Measurements from ENCODE around the gene LYRM9. TPM values are rescaled to one million over a fixed set of nuclear protein-coding genes. Genes with fewer than 3 reads are reported as not detected.
"Not testable (repeated sequence)": the region's sequence is repeated elsewhere in the genome, so short reads cannot be mapped to it uniquely, and the experiment has no call there.

The LYRM9 gene
- polyA plus RNA-seq, 1 of the 3 experiments (the other 2 are of a cell fraction): 4.6 TPM

DNA sequence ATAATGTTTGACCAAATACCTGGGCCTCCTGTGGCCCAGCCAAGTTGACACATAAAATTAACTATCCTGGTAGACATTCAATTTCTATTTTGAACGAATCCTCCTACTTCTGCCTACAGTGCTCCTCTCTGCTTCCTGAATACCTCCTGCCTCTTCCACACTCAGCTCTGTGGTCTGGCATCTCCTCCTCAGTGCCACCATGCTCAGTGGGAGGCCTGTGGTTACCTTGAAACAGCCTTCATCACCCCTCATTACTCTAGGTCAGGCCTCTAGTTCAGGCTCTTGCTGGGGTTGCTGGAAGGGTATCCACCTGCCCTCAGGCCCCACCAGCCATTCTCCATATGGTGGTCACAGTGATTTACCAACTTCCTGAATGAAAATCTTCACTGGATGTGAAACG is 5.1 kb downstream of the LYRM9 start:
- 91% methylated on average over 2 of the region's 2 CpGs for WGBS (ENCODE audit: low lambda C conversion rate)
- no peak for DNase-seq
- Histone ChIP-seq H3K9ac (no peak overlapping the region), H3K27ac (ENCODE audit: low read depth in 2 of 2, low read length in 1 of 2) (no peak overlapping the region), H3K9me2 (no peaks in the 10 kb centered on the region), H3K27me3 (ENCODE audit: insufficient read depth) (no peaks in the 10 kb centered on the region), H3K36me3 (replicated peaks in 1 of 2; ENCODE audit: control insufficient read depth in 1 of 2, insufficient read depth in 2 of 2, low read length in 1 of 2) (no peaks in the 10 kb centered on the region), H3K4me2 (no peak overlapping the region), H2AFZ (ENCODE audit: low read depth) (no peak overlapping the region), H3F3A (replicated peaks; ENCODE audit: insufficient read depth) (no peaks in the 10 kb centered on the region), H3K79me2 (ENCODE audit: insufficient read depth) (no peaks in the 10 kb centered on the region), H3K4me1 (ENCODE audit: control insufficient read depth in 1 of 2, insufficient read depth in 2 of 2, low read depth in 1 of 2, low read length in 1 of 2) (peaks cover 0 to 5% of the 10 kb centered on the region in 2 experiments; a peak in 2 of 4 replicates), H3K9me3 (no peaks in the 10 kb centered on the region), H3K4me3 (ENCODE audit: low read depth in 2 of 2, low read length in 1 of 2) (no peak overlapping the region), H4K20me1 (ENCODE audit: insufficient read depth) (no peaks in the 10 kb centered on the region)
- TF ChIP-seq RCOR1 (IDR thresholded peaks at IDR 0.05; ENCODE audit: low read length) (no peak), GABPA (IDR thresholded peaks at IDR 0.05; ENCODE audit: low read depth) (no peak), EZH2phosphoT487 (IDR thresholded peaks at IDR 0.05; ENCODE audit: borderline replicate concordance, low read depth) (no peak), YY1 (IDR thresholded peaks at IDR 0.05; ENCODE audit: low read depth) (no peak), FOXM1 (IDR thresholded peaks at IDR 0.05; ENCODE audit: low read depth) (no peak), MXI1 (IDR thresholded peaks at IDR 0.05; ENCODE audit: low read depth, low read length) (no peak), PBX3 (IDR thresholded peaks at IDR 0.05) (no peak), TAF1 (IDR thresholded peaks at IDR 0.05; ENCODE audit: borderline replicate concordance, low read depth, low read length) (no peak), SMC3 (IDR thresholded peaks at IDR 0.05; ENCODE audit: low read depth, low read length) (no peak), NFIC (IDR thresholded peaks at IDR 0.05; ENCODE audit: borderline replicate concordance) (no peak)
- TF ChIP-seq, protein P1, sequence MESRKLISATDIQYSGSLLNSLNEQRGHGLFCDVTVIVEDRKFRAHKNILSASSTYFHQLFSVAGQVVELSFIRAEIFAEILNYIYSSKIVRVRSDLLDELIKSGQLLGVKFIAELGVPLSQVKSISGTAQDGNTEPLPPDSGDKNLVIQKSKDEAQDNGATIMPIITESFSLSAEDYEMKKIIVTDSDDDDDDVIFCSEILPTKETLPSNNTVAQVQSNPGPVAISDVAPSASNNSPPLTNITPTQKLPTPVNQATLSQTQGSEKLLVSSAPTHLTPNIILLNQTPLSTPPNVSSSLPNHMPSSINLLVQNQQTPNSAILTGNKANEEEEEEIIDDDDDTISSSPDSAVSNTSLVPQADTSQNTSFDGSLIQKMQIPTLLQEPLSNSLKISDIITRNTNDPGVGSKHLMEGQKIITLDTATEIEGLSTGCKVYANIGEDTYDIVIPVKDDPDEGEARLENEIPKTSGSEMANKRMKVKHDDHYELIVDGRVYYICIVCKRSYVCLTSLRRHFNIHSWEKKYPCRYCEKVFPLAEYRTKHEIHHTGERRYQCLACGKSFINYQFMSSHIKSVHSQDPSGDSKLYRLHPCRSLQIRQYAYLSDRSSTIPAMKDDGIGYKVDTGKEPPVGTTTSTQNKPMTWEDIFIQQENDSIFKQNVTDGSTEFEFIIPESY (IDR thresholded peaks at IDR 0.05; ENCODE audit: borderline replicate concordance, low read depth): no peak
- TF ChIP-seq, protein P2, sequence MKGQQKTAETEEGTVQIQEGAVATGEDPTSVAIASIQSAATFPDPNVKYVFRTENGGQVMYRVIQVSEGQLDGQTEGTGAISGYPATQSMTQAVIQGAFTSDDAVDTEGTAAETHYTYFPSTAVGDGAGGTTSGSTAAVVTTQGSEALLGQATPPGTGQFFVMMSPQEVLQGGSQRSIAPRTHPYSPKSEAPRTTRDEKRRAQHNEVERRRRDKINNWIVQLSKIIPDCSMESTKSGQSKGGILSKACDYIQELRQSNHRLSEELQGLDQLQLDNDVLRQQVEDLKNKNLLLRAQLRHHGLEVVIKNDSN (IDR thresholded peaks at IDR 0.05; ENCODE audit: borderline replicate concordance, low read depth): no peak
- TF ChIP-seq, protein P3, sequence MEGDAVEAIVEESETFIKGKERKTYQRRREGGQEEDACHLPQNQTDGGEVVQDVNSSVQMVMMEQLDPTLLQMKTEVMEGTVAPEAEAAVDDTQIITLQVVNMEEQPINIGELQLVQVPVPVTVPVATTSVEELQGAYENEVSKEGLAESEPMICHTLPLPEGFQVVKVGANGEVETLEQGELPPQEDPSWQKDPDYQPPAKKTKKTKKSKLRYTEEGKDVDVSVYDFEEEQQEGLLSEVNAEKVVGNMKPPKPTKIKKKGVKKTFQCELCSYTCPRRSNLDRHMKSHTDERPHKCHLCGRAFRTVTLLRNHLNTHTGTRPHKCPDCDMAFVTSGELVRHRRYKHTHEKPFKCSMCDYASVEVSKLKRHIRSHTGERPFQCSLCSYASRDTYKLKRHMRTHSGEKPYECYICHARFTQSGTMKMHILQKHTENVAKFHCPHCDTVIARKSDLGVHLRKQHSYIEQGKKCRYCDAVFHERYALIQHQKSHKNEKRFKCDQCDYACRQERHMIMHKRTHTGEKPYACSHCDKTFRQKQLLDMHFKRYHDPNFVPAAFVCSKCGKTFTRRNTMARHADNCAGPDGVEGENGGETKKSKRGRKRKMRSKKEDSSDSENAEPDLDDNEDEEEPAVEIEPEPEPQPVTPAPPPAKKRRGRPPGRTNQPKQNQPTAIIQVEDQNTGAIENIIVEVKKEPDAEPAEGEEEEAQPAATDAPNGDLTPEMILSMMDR (IDR thresholded peaks at IDR 0.05): no peak
- POLR2A ChIA-PET: no interaction called here
- CTCF ChIA-PET: interaction anchor here (7.2 to 12.4 kb wide), 2 partner anchors 6 to 128 kb away, joined by 89 to 289 read pairs; no protein-coding TSS in a partner anchor

GRCh38 chr17:27886348-27886906 is 6.7 kb downstream of the LYRM9 start:
- H4K20me1 ChIP-seq (ENCODE audit: insufficient read depth); POLR2A ChIA-PET; H3K4me1 ChIP-seq (ENCODE audit: control insufficient read depth in 1 of 2, insufficient read depth in 2 of 2, low read depth in 1 of 2, low read length in 1 of 2); H3K4me2 ChIP-seq; H3K36me3 ChIP-seq (replicated peaks in 1 of 2; ENCODE audit: control insufficient read depth in 1 of 2, insufficient read depth in 2 of 2, low read length in 1 of 2); H3K79me2 ChIP-seq (ENCODE audit: insufficient read depth); H3K9me3 ChIP-seq; H3K27me3 ChIP-seq (ENCODE audit: insufficient read depth); DNase-seq; H3K27ac ChIP-seq (ENCODE audit: low read depth in 2 of 2, low read length in 1 of 2); H3K9me2 ChIP-seq; H3K9ac ChIP-seq; H2AFZ ChIP-seq (ENCODE audit: low read depth); H3F3A ChIP-seq (replicated peaks; ENCODE audit: insufficient read depth); H3K4me3 ChIP-seq (ENCODE audit: low read depth in 2 of 2, low read length in 1 of 2): not testable (repeated sequence)
- CTCF ChIA-PET: interaction anchor here (1.9 to 12.4 kb wide), 3 partner anchors 81 to 365 kb away, joined by 4 to 289 read pairs (median 275); partner anchors contain the start of gene NOS2
- whole genome bisulfite sequencing (ENCODE audit: low lambda C conversion rate): 89% methylated on average over 8 of the region's 8 CpGs

Data from SK-N-SH (cell line).